ENCODE data around the gene PRSS8.
A peak's percentile ranks its signal among the peaks of the same experiment; 100 is the strongest.
"Not testable (repeated sequence)": the region's sequence is repeated elsewhere in the genome, so short reads cannot be mapped to it uniquely, and the experiment has no call there.

PRSS8 gene

GRCh38 chr16:31143694-31144148, 8.2 kb upstream of the PRSS8 start:
- no peak for DNase-seq

GRCh38 chr16:31143011-31143693, 7.6 kb upstream of the PRSS8 start:
- no peak for DNase-seq

- DNase-seq = peak; percentile 94
Measured at GRCh38 chr16:31142109-31143010, 6.8 kb upstream of the PRSS8 start.

GRCh38 chr16:31141489-31142108, 6.1 kb upstream of the PRSS8 start:
- no peak for DNase-seq

GRCh38 chr16:31141071-31141469, 5.5 kb upstream of the PRSS8 start:
- DNase-seq = not testable (repeated sequence)

GRCh38 chr16:31138621-31139578, 3.4 kb upstream of the PRSS8 start:
- no peak for DNase-seq

GRCh38 chr16:31136822-31137499, 1.4 kb upstream of the PRSS8 start:
- not testable (repeated sequence) for DNase-seq

- no peak for DNase-seq
Measured at GRCh38 chr16:31136287-31136662, 748 bp upstream of the PRSS8 start.

- no peak for DNase-seq
Measured at GRCh38 chr16:31134625-31135534, 647 bp downstream of the PRSS8 start.

GRCh38 chr16:31134091-31134571, 1.4 kb downstream of the PRSS8 start:
- DNase-seq = no peak

- DNase-seq = no peak
Measured at GRCh38 chr16:31133046-31133501, 2.5 kb downstream of the PRSS8 start.

- no peak for DNase-seq
Measured at GRCh38 chr16:31132303-31132979, 3.1 kb downstream of the PRSS8 start.

- DNase-seq = no peak
Measured at GRCh38 chr16:31131841-31132271, 3.7 kb downstream of the PRSS8 start.

GRCh38 chr16:31131416-31131815, 4.1 kb downstream of the PRSS8 start:
- DNase-seq = no peak

- DNase-seq = no peak
Measured at GRCh38 chr16:31130899-31131298, 4.6 kb downstream of the PRSS8 start.

- DNase-seq = no peak
Measured at GRCh38 chr16:31130336-31130891, 5.1 kb downstream of the PRSS8 start.

GRCh38 chr16:31129568-31130335, 5.8 kb downstream of the PRSS8 start:
- no peak for DNase-seq

GRCh38 chr16:31128711-31129567, 6.6 kb downstream of the PRSS8 start:
- DNase-seq = no peak
